WTC11 (cell line): ENCODE results near the gene CADM2. TPM values are rescaled to one million over a fixed set of nuclear protein-coding genes. Genes with fewer than 3 reads are reported as not detected.

Experiments
- ATAC-seq: fragments of 200-7000 bp; cut with Tn5 transposase; 2 replicates; pipeline ENCODE4 v1.10.0; 2021; ENCODE audit warnings: mild to moderate bottlenecking, moderate library complexity
- CTCF ChIA-PET: fragments of 300-600 bp; sonication (Branson Sonifier 250); formaldehyde crosslinking; loops from one replicate; lab custom pipeline; 2021; ENCODE audit warnings: antibody characterized with exemption; lab: Charles Lee
- POLR2A ChIA-PET: fragments of 350-600 bp; sonication (Branson Sonifier 250); formaldehyde crosslinking; loops from one replicate; lab custom pipeline; 2021; ENCODE audit warnings: antibody characterized with exemption; lab: Charles Lee
- DNase-seq: peaks from one replicate; pipeline ENCODE4 v3.0.0; 2021; ENCODE audit warnings: low spot score
- H3K27ac Mint-ChIP-seq: 2 replicates; pipeline ENCODE4 v1.8.0; 2021; ENCODE audit warnings: mixed read lengths
- H3K27me3 Mint-ChIP-seq: 2 replicates; pipeline ENCODE4 v1.8.0; 2021; ENCODE audit warnings: low read depth, mild to moderate bottlenecking, moderate library complexity, mixed read lengths
- H3K36me3 Mint-ChIP-seq: 2 replicates; pipeline ENCODE4 v1.8.0; 2021; ENCODE audit warnings: mixed read lengths
- H3K4me1 Mint-ChIP-seq: 2 replicates; pipeline ENCODE4 v1.8.0; 2022; ENCODE audit warnings: mixed read lengths
- H3K4me3 Mint-ChIP-seq: 2 replicates; pipeline ENCODE4 v1.8.0; 2021; ENCODE audit warnings: mild to moderate bottlenecking, moderate library complexity, mixed read lengths
- H3K9me3 Mint-ChIP-seq: 2 replicates; pipeline ENCODE4 v1.8.0; 2021; ENCODE audit warnings: mixed read lengths
- CREM ChIP-seq: sonication (generic); formaldehyde crosslinking; IDR thresholded peaks from 2 replicates; pipeline ENCODE4 v1.8.1; 2022; ENCODE audit warnings: mild to moderate bottlenecking, missing genetic modification reagents, moderate library complexity
- ELF4 ChIP-seq: sonication (generic); formaldehyde crosslinking; IDR thresholded peaks from 2 replicates; pipeline ENCODE4 v1.8.1; 2022; ENCODE audit warnings: low read depth, mild to moderate bottlenecking, moderate library complexity, missing genetic modification reagents
- EMX1 ChIP-seq: fragments of 250-450 bp; sonication (Bioruptor Pico); IDR thresholded peaks from 2 replicates; pipeline ENCODE4 v1.8.0; 2021; ENCODE audit warnings: mild to moderate bottlenecking
- GTF2I ChIP-seq: fragments of 250-450 bp; sonication (Bioruptor Pico); conservative IDR thresholded peaks from 2 replicates; pipeline ENCODE4 v1.4.0; 2021; ENCODE audit warnings: mild to moderate bottlenecking
- SMAD3 ChIP-seq: sonication (generic); formaldehyde crosslinking; IDR thresholded peaks from 2 replicates; pipeline ENCODE4 v1.8.0; 2022; ENCODE audit warnings: missing genetic modification reagents, mild to moderate bottlenecking, borderline replicate concordance
- SP1 ChIP-seq: sonication (generic); formaldehyde crosslinking; conservative IDR thresholded peaks from 2 replicates; pipeline ENCODE4 v1.8.1; 2022; ENCODE audit warnings: missing genetic modification reagents
- ZBTB21 ChIP-seq: sonication (generic); formaldehyde crosslinking; IDR thresholded peaks from 2 replicates; pipeline ENCODE4 v1.8.1; 2023; ENCODE audit warnings: mild to moderate bottlenecking, missing genetic modification reagents, borderline replicate concordance
- ZNF138 ChIP-seq: sonication (generic); formaldehyde crosslinking; conservative IDR thresholded peaks from 2 replicates; pipeline ENCODE4 v1.8.1; 2022; ENCODE audit warnings: mild to moderate bottlenecking, moderate library complexity, missing genetic modification reagents
- ZNF423 ChIP-seq: fragments of 250-450 bp; sonication (Bioruptor Pico); IDR thresholded peaks from 2 replicates; pipeline ENCODE4 v2.1.2; 2022; ENCODE audit warnings: mild to moderate bottlenecking, moderate library complexity
- ZNF671 ChIP-seq: fragments of 250-450 bp; sonication (Bioruptor Pico); IDR thresholded peaks from 2 replicates; pipeline ENCODE4 v1.8.0; 2021; ENCODE audit warnings: mild to moderate bottlenecking
- total RNA-seq: library from RNA; stranded (reverse); gene quantifications from 3 replicates; pipeline ENCODE4 v1.2.3, GENCODE V29; 2021
- TF ChIP-seq, protein P1 (sequence below): fragments of 250-450 bp; sonication (Bioruptor Pico); IDR thresholded peaks from 2 replicates; pipeline ENCODE4 v1.9.0; 2021; ENCODE audit warnings: mild to moderate bottlenecking, borderline replicate concordance
- TF ChIP-seq, protein P2 (sequence below): fragments of 250-450 bp; sonication (Bioruptor Pico); IDR thresholded peaks from 2 replicates; pipeline ENCODE4 v1.9.0; 2021; ENCODE audit warnings: mild to moderate bottlenecking
- TF ChIP-seq, protein P3 (sequence below): sonication (generic); formaldehyde crosslinking; IDR thresholded peaks from 2 replicates; pipeline ENCODE4 v1.8.1; 2022; ENCODE audit warnings: mild to moderate bottlenecking, moderate library complexity, missing genetic modification reagents
- TF ChIP-seq, protein P4 (sequence below): sonication (generic); formaldehyde crosslinking; IDR thresholded peaks from 2 replicates; pipeline ENCODE4 v1.8.1; 2022; ENCODE audit warnings: mild to moderate bottlenecking, missing genetic modification reagents, moderate library complexity, borderline replicate concordance
- TF ChIP-seq, protein P5 (sequence below): fragments of 200-600 bp; IDR thresholded peaks from 2 replicates; pipeline ENCODE4 v1.8.0; 2022; ENCODE audit warnings: antibody characterized with exemption
- TF ChIP-seq, protein P6 (sequence below): sonication (generic); formaldehyde crosslinking; IDR thresholded peaks from 2 replicates; pipeline ENCODE4 v1.8.0; 2022; ENCODE audit warnings: mild to moderate bottlenecking, missing genetic modification reagents
- TF ChIP-seq, protein P7 (sequence below): sonication (generic); formaldehyde crosslinking; IDR thresholded peaks from 2 replicates; pipeline ENCODE4 v1.8.0; 2023; ENCODE audit warnings: missing genetic modification reagents
- TF ChIP-seq, protein P8 (sequence below): sonication (generic); formaldehyde crosslinking; conservative IDR thresholded peaks from 2 replicates; pipeline ENCODE4 v1.8.1; 2022; ENCODE audit warnings: mild to moderate bottlenecking, missing genetic modification reagents
- TF ChIP-seq, protein P9 (sequence below): sonication (generic); formaldehyde crosslinking; IDR thresholded peaks from 2 replicates; pipeline ENCODE4 v1.8.0; 2023; ENCODE audit warnings: missing genetic modification reagents, mild to moderate bottlenecking, borderline replicate concordance

CADM2 gene
- total RNA-seq, 1 experiment from 2014 or later, result 18.8 TPM

DNA sequence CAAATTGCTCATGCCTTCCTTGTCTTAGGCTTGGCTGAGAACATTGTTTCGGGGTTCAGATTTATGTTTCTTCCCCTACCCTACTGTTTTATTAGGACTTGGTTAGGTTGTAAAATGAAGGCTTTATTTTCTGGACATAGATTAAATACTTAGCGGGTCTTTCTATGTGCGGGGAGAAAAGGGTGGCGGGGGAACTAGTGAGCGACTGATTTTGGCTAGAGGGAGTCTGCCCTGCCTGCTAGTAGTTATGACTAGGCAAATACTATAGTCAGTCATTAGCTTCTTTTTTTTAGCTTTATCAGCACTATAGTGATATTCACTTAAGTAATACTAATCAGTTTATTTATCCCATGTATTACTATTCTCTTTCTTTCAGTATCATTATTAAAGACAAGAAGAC, 3.6 kb downstream of the CADM2 start (continued):
- TF ChIP-seq, protein P1, sequence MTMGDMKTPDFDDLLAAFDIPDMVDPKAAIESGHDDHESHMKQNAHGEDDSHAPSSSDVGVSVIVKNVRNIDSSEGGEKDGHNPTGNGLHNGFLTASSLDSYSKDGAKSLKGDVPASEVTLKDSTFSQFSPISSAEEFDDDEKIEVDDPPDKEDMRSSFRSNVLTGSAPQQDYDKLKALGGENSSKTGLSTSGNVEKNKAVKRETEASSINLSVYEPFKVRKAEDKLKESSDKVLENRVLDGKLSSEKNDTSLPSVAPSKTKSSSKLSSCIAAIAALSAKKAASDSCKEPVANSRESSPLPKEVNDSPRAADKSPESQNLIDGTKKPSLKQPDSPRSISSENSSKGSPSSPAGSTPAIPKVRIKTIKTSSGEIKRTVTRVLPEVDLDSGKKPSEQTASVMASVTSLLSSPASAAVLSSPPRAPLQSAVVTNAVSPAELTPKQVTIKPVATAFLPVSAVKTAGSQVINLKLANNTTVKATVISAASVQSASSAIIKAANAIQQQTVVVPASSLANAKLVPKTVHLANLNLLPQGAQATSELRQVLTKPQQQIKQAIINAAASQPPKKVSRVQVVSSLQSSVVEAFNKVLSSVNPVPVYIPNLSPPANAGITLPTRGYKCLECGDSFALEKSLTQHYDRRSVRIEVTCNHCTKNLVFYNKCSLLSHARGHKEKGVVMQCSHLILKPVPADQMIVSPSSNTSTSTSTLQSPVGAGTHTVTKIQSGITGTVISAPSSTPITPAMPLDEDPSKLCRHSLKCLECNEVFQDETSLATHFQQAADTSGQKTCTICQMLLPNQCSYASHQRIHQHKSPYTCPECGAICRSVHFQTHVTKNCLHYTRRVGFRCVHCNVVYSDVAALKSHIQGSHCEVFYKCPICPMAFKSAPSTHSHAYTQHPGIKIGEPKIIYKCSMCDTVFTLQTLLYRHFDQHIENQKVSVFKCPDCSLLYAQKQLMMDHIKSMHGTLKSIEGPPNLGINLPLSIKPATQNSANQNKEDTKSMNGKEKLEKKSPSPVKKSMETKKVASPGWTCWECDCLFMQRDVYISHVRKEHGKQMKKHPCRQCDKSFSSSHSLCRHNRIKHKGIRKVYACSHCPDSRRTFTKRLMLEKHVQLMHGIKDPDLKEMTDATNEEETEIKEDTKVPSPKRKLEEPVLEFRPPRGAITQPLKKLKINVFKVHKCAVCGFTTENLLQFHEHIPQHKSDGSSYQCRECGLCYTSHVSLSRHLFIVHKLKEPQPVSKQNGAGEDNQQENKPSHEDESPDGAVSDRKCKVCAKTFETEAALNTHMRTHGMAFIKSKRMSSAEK (CRISPR knock-in tag), result no peak
- TF ChIP-seq EMX1 (CRISPR knock-in tag) (no peak), ZNF671 (CRISPR knock-in tag) (no peak), SMAD3 (CRISPR knock-in tag) (no peak), ZNF138 (CRISPR knock-in tag) (no peak), CREM (CRISPR knock-in tag) (no peak), SP1 (no peak)
- TF ChIP-seq, protein P2, sequence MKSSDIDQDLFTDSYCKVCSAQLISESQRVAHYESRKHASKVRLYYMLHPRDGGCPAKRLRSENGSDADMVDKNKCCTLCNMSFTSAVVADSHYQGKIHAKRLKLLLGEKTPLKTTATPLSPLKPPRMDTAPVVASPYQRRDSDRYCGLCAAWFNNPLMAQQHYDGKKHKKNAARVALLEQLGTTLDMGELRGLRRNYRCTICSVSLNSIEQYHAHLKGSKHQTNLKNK (CRISPR knock-in tag), result no peak
- TF ChIP-seq, protein P3, sequence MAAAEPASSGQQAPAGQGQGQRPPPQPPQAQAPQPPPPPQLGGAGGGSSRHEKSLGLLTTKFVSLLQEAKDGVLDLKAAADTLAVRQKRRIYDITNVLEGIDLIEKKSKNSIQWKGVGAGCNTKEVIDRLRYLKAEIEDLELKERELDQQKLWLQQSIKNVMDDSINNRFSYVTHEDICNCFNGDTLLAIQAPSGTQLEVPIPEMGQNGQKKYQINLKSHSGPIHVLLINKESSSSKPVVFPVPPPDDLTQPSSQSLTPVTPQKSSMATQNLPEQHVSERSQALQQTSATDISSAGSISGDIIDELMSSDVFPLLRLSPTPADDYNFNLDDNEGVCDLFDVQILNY (CRISPR knock-in tag), result no peak

DNA sequence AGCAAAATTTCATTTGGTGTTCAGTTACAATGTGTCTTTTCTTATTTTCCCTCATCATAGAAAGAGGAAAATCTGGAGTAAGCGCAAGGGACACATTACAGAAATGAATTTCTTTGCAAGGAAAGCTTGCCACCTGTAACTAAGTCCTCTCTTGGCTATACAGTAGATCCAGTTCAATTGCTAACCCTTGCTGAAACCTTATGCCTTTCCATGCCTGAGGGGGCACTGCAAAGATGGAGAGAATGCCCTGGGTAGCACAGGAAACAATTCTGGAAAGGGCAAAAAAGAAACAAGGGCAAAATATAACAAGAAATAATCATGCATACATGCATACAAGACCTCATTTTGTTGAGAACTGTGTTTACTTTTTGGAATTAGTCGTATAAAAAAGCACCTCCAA, 4.3 kb downstream of the CADM2 start:
- DNase-seq (no peak), ATAC-seq (no peak)
- ChIA-PET POLR2A (no interaction called here), CTCF (no interaction called here)
- peaks cover 71% of the 10 kb centered on the region for H3K4me1 Mint-ChIP-seq
- TF ChIP-seq, protein P4, sequence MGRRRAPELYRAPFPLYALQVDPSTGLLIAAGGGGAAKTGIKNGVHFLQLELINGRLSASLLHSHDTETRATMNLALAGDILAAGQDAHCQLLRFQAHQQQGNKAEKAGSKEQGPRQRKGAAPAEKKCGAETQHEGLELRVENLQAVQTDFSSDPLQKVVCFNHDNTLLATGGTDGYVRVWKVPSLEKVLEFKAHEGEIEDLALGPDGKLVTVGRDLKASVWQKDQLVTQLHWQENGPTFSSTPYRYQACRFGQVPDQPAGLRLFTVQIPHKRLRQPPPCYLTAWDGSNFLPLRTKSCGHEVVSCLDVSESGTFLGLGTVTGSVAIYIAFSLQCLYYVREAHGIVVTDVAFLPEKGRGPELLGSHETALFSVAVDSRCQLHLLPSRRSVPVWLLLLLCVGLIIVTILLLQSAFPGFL (CRISPR knock-in tag), result no peak
- TF ChIP-seq ZBTB21 (CRISPR knock-in tag) (no peak), GTF2I (CRISPR knock-in tag) (no peak), ELF4 (CRISPR knock-in tag) (no peak), SMAD3 (CRISPR knock-in tag) (no peak)
- TF ChIP-seq, protein P5, sequence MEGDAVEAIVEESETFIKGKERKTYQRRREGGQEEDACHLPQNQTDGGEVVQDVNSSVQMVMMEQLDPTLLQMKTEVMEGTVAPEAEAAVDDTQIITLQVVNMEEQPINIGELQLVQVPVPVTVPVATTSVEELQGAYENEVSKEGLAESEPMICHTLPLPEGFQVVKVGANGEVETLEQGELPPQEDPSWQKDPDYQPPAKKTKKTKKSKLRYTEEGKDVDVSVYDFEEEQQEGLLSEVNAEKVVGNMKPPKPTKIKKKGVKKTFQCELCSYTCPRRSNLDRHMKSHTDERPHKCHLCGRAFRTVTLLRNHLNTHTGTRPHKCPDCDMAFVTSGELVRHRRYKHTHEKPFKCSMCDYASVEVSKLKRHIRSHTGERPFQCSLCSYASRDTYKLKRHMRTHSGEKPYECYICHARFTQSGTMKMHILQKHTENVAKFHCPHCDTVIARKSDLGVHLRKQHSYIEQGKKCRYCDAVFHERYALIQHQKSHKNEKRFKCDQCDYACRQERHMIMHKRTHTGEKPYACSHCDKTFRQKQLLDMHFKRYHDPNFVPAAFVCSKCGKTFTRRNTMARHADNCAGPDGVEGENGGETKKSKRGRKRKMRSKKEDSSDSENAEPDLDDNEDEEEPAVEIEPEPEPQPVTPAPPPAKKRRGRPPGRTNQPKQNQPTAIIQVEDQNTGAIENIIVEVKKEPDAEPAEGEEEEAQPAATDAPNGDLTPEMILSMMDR, result no peak
- no peaks in the 10 kb centered on the region for H3K9me3 Mint-ChIP-seq
- H3K27ac Mint-ChIP-seq, result 0 out of 2 replicates have a peak overlapping the region, but pooled peaks have one; percentile 23
- peak overlapping the region; percentile 24; the same call in 1 of the 2 replicates for H3K4me3 Mint-ChIP-seq
- no peaks in the 10 kb centered on the region for H3K27me3 Mint-ChIP-seq
- H3K36me3 Mint-ChIP-seq, result no peaks in the 10 kb centered on the region

DNA sequence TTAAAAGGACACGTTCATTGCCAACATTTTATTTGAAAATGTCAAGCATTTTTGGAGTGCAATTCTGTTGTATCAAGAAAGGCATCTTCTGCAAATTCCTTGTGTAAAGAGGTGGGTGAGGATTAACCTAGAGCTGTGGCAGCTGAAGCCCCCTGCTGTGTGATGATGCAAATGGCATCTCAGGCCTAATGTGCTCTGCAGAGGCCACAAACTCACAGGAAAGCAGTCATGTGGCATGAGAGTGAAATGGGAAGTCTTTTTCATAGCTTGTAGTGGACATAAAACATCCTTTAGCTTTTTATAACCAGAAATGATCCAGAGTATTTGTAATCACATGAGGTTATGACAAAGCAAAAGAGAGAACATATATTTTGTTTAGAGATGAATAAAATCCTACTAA, 6.4 kb downstream of the CADM2 start:
- Mint-ChIP-seq H3K36me3 (no peaks in the 10 kb centered on the region), H3K27me3 (no peaks in the 10 kb centered on the region), H3K4me3 (peak overlapping the region; percentile 31), H3K9me3 (no peaks in the 10 kb centered on the region), H3K27ac (peak overlapping the region; percentile 92), H3K4me1 (peaks cover 86% of the 10 kb centered on the region)
- POLR2A ChIA-PET, result no interaction called here
- CTCF ChIA-PET, result no interaction called here
- peak; percentile 65 for ATAC-seq
- peak; percentile 78 for DNase-seq
- TF ChIP-seq, protein P6, sequence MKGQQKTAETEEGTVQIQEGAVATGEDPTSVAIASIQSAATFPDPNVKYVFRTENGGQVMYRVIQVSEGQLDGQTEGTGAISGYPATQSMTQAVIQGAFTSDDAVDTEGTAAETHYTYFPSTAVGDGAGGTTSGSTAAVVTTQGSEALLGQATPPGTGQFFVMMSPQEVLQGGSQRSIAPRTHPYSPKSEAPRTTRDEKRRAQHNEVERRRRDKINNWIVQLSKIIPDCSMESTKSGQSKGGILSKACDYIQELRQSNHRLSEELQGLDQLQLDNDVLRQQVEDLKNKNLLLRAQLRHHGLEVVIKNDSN (CRISPR knock-in tag), result no peak
- TF ChIP-seq, protein P7, sequence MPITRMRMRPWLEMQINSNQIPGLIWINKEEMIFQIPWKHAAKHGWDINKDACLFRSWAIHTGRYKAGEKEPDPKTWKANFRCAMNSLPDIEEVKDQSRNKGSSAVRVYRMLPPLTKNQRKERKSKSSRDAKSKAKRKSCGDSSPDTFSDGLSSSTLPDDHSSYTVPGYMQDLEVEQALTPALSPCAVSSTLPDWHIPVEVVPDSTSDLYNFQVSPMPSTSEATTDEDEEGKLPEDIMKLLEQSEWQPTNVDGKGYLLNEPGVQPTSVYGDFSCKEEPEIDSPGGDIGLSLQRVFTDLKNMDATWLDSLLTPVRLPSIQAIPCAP, result no peak
- TF ChIP-seq, protein P8, sequence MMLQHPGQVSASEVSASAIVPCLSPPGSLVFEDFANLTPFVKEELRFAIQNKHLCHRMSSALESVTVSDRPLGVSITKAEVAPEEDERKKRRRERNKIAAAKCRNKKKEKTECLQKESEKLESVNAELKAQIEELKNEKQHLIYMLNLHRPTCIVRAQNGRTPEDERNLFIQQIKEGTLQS, result peak; percentile 63; the same call in 1 of the 2 replicates
- TF ChIP-seq ZNF423 (CRISPR knock-in tag), result peak; percentile 34; the same call in 1 of the 2 replicates
- TF ChIP-seq, protein P9, sequence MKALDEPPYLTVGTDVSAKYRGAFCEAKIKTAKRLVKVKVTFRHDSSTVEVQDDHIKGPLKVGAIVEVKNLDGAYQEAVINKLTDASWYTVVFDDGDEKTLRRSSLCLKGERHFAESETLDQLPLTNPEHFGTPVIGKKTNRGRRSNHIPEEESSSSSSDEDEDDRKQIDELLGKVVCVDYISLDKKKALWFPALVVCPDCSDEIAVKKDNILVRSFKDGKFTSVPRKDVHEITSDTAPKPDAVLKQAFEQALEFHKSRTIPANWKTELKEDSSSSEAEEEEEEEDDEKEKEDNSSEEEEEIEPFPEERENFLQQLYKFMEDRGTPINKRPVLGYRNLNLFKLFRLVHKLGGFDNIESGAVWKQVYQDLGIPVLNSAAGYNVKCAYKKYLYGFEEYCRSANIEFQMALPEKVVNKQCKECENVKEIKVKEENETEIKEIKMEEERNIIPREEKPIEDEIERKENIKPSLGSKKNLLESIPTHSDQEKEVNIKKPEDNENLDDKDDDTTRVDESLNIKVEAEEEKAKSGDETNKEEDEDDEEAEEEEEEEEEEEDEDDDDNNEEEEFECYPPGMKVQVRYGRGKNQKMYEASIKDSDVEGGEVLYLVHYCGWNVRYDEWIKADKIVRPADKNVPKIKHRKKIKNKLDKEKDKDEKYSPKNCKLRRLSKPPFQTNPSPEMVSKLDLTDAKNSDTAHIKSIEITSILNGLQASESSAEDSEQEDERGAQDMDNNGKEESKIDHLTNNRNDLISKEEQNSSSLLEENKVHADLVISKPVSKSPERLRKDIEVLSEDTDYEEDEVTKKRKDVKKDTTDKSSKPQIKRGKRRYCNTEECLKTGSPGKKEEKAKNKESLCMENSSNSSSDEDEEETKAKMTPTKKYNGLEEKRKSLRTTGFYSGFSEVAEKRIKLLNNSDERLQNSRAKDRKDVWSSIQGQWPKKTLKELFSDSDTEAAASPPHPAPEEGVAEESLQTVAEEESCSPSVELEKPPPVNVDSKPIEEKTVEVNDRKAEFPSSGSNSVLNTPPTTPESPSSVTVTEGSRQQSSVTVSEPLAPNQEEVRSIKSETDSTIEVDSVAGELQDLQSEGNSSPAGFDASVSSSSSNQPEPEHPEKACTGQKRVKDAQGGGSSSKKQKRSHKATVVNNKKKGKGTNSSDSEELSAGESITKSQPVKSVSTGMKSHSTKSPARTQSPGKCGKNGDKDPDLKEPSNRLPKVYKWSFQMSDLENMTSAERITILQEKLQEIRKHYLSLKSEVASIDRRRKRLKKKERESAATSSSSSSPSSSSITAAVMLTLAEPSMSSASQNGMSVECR (CRISPR knock-in tag), result no peak
